LNCAP (cell line): ENCODE data around the gene SHISA6.

Experiments
- CTCF ChIP-seq: fragments of 450-650 bp; IDR thresholded peaks from 2 replicates; pipeline ENCODE4 v1.5.1; 2017; ENCODE audit warnings: mild to moderate bottlenecking

SHISA6 gene

GRCh38 chr17:11601661-11602060 is 360.6 kb downstream of the SHISA6 start:
- TF ChIP-seq CTCF = no peak

GRCh38 chr17:11608396-11608795 is 367.4 kb downstream of the SHISA6 start:
- TF ChIP-seq CTCF = no peak

GRCh38 chr17:11610999-11611566 is 370.1 kb downstream of the SHISA6 start:
- no peak for TF ChIP-seq CTCF

GRCh38 chr17:11612956-11613355 is 371.9 kb downstream of the SHISA6 start:
- no peak for TF ChIP-seq CTCF
